Measurements from ENCODE around the gene WWOX. TPM values are rescaled to one million over a fixed set of nuclear protein-coding genes. Genes with fewer than 3 reads are reported as not detected.

WWOX gene
- total and polyA plus RNA-seq, 2 of the 13 experiments (the other 11 are each of a cell fraction or from before 2014, with no cell fraction given): 9.1 to 37.4 TPM

DNA sequence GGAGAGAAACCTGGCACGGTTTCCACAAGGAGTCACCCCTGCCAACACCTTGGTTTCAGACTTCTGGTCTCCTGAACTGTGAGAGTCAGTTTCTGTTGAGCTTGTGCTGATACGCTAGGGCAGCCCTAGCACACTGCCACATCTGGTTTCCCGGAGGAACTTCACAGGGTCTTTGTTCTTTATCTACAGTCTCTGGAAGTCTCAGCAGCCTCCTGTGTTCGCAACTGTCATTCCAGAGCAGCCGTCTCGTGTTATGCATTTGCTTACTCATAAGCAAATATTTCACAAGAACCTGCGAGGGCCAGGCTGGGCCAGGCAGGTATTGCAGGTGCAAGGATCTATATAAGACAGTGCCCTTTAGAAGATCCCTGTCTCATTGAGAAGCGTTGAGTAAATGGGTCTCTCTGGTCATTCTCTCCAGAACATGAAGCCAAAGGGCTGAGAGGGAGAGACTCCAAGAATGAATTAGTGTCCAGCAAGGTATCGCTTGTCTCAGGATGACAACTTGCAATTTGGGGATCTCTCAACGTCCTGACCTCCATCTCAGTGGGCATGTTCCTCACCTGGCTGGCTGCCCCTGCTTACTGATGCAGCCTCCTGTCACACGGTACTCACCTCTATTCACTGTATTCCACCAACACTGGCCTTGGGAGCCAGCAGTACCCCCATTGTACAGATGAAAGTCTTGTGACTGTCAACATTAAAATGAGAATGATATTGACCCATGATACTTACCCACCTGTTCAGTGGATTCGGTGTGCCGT lies 141.2 kb downstream of the WWOX start (continued):
- peak; percentile 76 for TF ChIP-seq HDAC2 (CRISPR knock-in tag; IDR thresholded peaks at IDR 0.05)
- TF ChIP-seq, protein P1, sequence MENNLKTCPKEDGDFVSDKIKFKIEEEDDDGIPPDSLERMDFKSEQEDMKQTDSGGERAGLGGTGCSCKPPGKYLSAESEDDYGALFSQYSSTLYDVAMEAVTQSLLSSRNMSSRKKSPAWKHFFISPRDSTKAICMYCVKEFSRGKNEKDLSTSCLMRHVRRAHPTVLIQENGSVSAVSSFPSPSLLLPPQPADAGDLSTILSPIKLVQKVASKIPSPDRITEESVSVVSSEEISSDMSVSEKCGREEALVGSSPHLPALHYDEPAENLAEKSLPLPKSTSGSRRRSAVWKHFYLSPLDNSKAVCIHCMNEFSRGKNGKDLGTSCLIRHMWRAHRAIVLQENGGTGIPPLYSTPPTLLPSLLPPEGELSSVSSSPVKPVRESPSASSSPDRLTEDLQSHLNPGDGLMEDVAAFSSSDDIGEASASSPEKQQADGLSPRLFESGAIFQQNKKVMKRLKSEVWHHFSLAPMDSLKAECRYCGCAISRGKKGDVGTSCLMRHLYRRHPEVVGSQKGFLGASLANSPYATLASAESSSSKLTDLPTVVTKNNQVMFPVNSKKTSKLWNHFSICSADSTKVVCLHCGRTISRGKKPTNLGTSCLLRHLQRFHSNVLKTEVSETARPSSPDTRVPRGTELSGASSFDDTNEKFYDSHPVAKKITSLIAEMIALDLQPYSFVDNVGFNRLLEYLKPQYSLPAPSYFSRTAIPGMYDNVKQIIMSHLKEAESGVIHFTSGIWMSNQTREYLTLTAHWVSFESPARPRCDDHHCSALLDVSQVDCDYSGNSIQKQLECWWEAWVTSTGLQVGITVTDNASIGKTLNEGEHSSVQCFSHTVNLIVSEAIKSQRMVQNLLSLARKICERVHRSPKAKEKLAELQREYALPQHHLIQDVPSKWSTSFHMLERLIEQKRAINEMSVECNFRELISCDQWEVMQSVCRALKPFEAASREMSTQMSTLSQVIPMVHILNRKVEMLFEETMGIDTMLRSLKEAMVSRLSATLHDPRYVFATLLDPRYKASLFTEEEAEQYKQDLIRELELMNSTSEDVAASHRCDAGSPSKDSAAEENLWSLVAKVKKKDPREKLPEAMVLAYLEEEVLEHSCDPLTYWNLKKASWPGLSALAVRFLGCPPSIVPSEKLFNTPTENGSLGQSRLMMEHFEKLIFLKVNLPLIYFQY (CRISPR knock-in tag; IDR thresholded peaks at IDR 0.05; ENCODE audit: borderline replicate concordance): no peak
- TF ChIP-seq ZNF253 (CRISPR knock-in tag; IDR thresholded peaks at IDR 0.05; ENCODE audit: borderline replicate concordance): no peak
- TF ChIP-seq KDM1A (CRISPR knock-in tag; IDR thresholded peaks at IDR 0.05): no peak
- TF ChIP-seq ZNF781 (CRISPR knock-in tag; IDR thresholded peaks at IDR 0.05; ENCODE audit: borderline replicate concordance, not compliant biosample characterization): no peak
- TF ChIP-seq SIN3A (IDR thresholded peaks at IDR 0.05; ENCODE audit: borderline replicate concordance, low read depth, low read length): 0 out of 2 replicates have a peak, but pooled peaks have one; percentile 58
- TF ChIP-seq NFIB (CRISPR knock-in tag; IDR thresholded peaks at IDR 0.05; ENCODE audit: borderline replicate concordance): no peak
- no peak for TF ChIP-seq ZNF775 (CRISPR knock-in tag; IDR thresholded peaks at IDR 0.05; ENCODE audit: borderline replicate concordance)
- no peak for TF ChIP-seq ZBTB1 (CRISPR knock-in tag; IDR thresholded peaks at IDR 0.05; ENCODE audit: borderline replicate concordance)
- TF ChIP-seq, protein P2, sequence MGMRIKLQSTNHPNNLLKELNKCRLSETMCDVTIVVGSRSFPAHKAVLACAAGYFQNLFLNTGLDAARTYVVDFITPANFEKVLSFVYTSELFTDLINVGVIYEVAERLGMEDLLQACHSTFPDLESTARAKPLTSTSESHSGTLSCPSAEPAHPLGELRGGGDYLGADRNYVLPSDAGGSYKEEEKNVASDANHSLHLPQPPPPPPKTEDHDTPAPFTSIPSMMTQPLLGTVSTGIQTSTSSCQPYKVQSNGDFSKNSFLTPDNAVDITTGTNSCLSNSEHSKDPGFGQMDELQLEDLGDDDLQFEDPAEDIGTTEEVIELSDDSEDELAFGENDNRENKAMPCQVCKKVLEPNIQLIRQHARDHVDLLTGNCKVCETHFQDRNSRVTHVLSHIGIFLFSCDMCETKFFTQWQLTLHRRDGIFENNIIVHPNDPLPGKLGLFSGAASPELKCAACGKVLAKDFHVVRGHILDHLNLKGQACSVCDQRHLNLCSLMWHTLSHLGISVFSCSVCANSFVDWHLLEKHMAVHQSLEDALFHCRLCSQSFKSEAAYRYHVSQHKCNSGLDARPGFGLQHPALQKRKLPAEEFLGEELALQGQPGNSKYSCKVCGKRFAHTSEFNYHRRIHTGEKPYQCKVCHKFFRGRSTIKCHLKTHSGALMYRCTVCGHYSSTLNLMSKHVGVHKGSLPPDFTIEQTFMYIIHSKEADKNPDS (CRISPR knock-in tag; IDR thresholded peaks at IDR 0.05): no peak
- no peak for TF ChIP-seq FIP1L1 (IDR thresholded peaks at IDR 0.05; ENCODE audit: borderline replicate concordance, insufficient read depth, low read depth, low read length)
- TF ChIP-seq, protein P3, sequence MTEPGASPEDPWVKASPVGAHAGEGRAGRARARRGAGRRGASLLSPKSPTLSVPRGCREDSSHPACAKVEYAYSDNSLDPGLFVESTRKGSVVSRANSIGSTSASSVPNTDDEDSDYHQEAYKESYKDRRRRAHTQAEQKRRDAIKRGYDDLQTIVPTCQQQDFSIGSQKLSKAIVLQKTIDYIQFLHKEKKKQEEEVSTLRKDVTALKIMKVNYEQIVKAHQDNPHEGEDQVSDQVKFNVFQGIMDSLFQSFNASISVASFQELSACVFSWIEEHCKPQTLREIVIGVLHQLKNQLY (CRISPR knock-in tag; IDR thresholded peaks at IDR 0.05): peak; percentile 44; the same call in 1 of the 2 replicates
- TF ChIP-seq, protein P4, sequence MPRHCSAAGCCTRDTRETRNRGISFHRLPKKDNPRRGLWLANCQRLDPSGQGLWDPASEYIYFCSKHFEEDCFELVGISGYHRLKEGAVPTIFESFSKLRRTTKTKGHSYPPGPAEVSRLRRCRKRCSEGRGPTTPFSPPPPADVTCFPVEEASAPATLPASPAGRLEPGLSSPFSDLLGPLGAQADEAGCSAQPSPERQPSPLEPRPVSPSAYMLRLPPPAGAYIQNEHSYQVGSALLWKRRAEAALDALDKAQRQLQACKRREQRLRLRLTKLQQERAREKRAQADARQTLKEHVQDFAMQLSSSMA (CRISPR knock-in tag; IDR thresholded peaks at IDR 0.05): no peak
- TF ChIP-seq JDP2 (CRISPR knock-in tag; IDR thresholded peaks at IDR 0.05; ENCODE audit: borderline replicate concordance): no peak
- TF ChIP-seq ZFYVE20 (CRISPR knock-in tag; IDR thresholded peaks at IDR 0.05; ENCODE audit: borderline replicate concordance, low read depth): no peak
- TF ChIP-seq, protein P5, sequence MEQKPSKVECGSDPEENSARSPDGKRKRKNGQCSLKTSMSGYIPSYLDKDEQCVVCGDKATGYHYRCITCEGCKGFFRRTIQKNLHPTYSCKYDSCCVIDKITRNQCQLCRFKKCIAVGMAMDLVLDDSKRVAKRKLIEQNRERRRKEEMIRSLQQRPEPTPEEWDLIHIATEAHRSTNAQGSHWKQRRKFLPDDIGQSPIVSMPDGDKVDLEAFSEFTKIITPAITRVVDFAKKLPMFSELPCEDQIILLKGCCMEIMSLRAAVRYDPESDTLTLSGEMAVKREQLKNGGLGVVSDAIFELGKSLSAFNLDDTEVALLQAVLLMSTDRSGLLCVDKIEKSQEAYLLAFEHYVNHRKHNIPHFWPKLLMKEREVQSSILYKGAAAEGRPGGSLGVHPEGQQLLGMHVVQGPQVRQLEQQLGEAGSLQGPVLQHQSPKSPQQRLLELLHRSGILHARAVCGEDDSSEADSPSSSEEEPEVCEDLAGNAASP (CRISPR knock-in tag; IDR thresholded peaks at IDR 0.05; ENCODE audit: borderline replicate concordance): peak; percentile 61
- 0 out of 2 replicates have a peak, but pooled peaks have one; percentile 31 for TF ChIP-seq SOX13 (IDR thresholded peaks at IDR 0.05)
- peak in 1 of 2 experiments; percentile 79; a peak in 1 of 4 replicates for TF ChIP-seq SOX13 (CRISPR knock-in tag; conservative IDR thresholded peaks at IDR 0.05 in 1 of 2, IDR thresholded peaks at IDR 0.05 in 1 of 2)
